CMK (cell line): Measurements from ENCODE around the gene CAPN6.

Experiments used
- DNase-seq: peaks from one replicate; pipeline ENCODE4 v3.0.0-alpha.2; 2010; ENCODE audit warnings: low read depth

Gene CAPN6

GRCh38 chrX:111200327-111200726 lies 70.0 kb downstream of the CAPN6 start:
- DNase-seq = no peak

DNA sequence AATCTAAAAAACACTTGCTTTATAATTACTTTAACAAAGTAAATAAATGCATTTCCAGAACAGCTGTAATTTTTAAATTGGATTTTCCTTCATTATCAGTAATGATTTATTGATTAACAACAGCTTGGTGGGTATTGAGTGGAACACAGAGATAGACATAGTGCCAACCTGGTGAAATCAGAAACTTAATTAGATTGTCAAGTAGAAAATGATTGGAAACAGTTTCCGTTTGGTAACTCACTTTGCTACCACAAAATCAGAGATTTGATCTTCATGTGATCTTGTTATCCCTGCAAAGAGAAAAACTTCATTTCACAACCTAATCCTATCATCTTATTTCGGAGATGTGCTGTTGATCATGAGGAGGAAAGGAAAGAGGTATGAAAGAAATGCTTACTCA lies 70.8 kb downstream of the CAPN6 start:
- DNase-seq = no peak
